ENCODE measurements around the gene PRKCD.

DNA sequence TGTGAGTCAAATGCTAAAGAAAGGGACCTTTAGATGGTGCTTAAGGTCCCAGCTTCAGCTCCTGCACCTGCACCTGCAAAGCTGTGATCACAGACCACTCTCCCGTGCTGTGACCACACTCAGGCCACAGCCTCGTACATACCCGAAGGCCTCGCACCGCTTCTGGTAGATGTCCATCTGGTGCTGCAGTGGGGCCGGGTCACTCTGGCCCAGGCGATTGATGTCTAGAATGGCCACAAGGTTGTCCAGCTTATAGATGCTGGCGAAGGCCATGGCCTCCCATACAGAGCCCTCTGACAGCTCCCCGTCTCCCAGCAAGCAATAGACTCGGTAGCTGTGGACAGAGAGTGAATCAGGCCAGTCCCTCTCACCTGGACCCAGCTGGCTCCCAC, 73.8 kb downstream of the PRKCD start:
- TF ChIP-seq, protein P1, sequence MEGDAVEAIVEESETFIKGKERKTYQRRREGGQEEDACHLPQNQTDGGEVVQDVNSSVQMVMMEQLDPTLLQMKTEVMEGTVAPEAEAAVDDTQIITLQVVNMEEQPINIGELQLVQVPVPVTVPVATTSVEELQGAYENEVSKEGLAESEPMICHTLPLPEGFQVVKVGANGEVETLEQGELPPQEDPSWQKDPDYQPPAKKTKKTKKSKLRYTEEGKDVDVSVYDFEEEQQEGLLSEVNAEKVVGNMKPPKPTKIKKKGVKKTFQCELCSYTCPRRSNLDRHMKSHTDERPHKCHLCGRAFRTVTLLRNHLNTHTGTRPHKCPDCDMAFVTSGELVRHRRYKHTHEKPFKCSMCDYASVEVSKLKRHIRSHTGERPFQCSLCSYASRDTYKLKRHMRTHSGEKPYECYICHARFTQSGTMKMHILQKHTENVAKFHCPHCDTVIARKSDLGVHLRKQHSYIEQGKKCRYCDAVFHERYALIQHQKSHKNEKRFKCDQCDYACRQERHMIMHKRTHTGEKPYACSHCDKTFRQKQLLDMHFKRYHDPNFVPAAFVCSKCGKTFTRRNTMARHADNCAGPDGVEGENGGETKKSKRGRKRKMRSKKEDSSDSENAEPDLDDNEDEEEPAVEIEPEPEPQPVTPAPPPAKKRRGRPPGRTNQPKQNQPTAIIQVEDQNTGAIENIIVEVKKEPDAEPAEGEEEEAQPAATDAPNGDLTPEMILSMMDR (conservative IDR thresholded peaks at IDR 0.05; ENCODE audit: low read length) = no peak
- TF ChIP-seq EZH2phosphoT487 (IDR thresholded peaks at IDR 0.05; ENCODE audit: borderline replicate concordance) = no peak

Data from Loucy (cell line).